COLO668 (cell line): Measurements from ENCODE around the gene CATSPER3.

ENCODE experiments used
- DNase-seq: peaks from one replicate; lab custom pipeline; 2025; ENCODE audit not compliant: unreplicated experiment; lab: John Stamatoyannopoulos, UW

Gene CATSPER3

GRCh38 chr5:135040333-135041144 is 72.8 kb downstream of the CATSPER3 start:
- DNase-seq: peak; percentile 29

GRCh38 chr5:135041145-135041587 is 73.5 kb downstream of the CATSPER3 start:
- no peak for DNase-seq

- DNase-seq: no peak
Observed at GRCh38 chr5:135041726-135042125, 74.0 kb downstream of the CATSPER3 start.

- DNase-seq: no peak
Observed at GRCh38 chr5:135042595-135042994, 74.9 kb downstream of the CATSPER3 start.

- no peak for DNase-seq
Observed at GRCh38 chr5:135045488-135045887, 77.8 kb downstream of the CATSPER3 start.

GRCh38 chr5:135046661-135047346 is 79.1 kb downstream of the CATSPER3 start:
- no peak for DNase-seq

- no peak for DNase-seq
Observed at GRCh38 chr5:135047347-135047695, 79.6 kb downstream of the CATSPER3 start.

GRCh38 chr5:135048286-135048685 is 80.6 kb downstream of the CATSPER3 start:
- no peak for DNase-seq

GRCh38 chr5:135048930-135049329 is 81.2 kb downstream of the CATSPER3 start:
- DNase-seq: no peak

GRCh38 chr5:135050244-135050767 is 82.6 kb downstream of the CATSPER3 start:
- DNase-seq: no peak

- DNase-seq: no peak
Observed at GRCh38 chr5:135051399-135051798, 83.7 kb downstream of the CATSPER3 start.

- no peak for DNase-seq
Observed at GRCh38 chr5:135051872-135052271, 84.2 kb downstream of the CATSPER3 start.

GRCh38 chr5:135052511-135053145 is 84.9 kb downstream of the CATSPER3 start:
- DNase-seq: no peak

- DNase-seq: peak; percentile 57
Observed at GRCh38 chr5:135053278-135053677, 85.6 kb downstream of the CATSPER3 start.

GRCh38 chr5:135053989-135054388 is 86.3 kb downstream of the CATSPER3 start:
- DNase-seq: peak; percentile 44

- DNase-seq: no peak
Observed at GRCh38 chr5:135054546-135054945, 86.8 kb downstream of the CATSPER3 start.

- DNase-seq: no peak
Observed at GRCh38 chr5:135055396-135055795, 87.7 kb downstream of the CATSPER3 start.

- DNase-seq: no peak
Observed at GRCh38 chr5:135056316-135057030, 88.8 kb downstream of the CATSPER3 start.

- DNase-seq: no peak
Observed at GRCh38 chr5:135057233-135057632, 89.5 kb downstream of the CATSPER3 start.

- DNase-seq: no peak
Observed at GRCh38 chr5:135058331-135058732, 90.6 kb downstream of the CATSPER3 start.
